WERI-Rb-1 (cell line): Measurements from ENCODE around the gene CACNG1.

Experiments
- DNase-seq: peaks from one replicate; pipeline ENCODE4 v3.0.0-alpha.2; 2020
- H3K27ac ChIP-seq: fragments of 250-450 bp; sonication (Bioruptor Pico); 2 replicates; pipeline ENCODE4 v1.5.1; 2020; ENCODE audit warnings: mild to moderate bottlenecking, moderate library complexity
- H3K27me3 ChIP-seq: fragments of 250-450 bp; sonication (Bioruptor Pico); 2 replicates; pipeline ENCODE4 v1.5.1; 2021; ENCODE audit warnings: mild to moderate bottlenecking, low read depth, moderate library complexity; ENCODE audit not compliant: insufficient read depth, severe bottlenecking
- H3K36me3 ChIP-seq: fragments of 250-450 bp; sonication (Bioruptor Pico); 2 replicates; pipeline ENCODE4 v1.5.1; 2020; ENCODE audit warnings: mild to moderate bottlenecking, moderate library complexity
- H3K4me3 ChIP-seq: 2 replicates; pipeline ENCODE4 v1.5.1; 2011; ENCODE audit warnings: low read depth, mild to moderate bottlenecking, control low read depth, low read length
- H3K9me3 ChIP-seq: fragments of 250-450 bp; sonication (Bioruptor Pico); 2 replicates; pipeline ENCODE4 v1.5.1; 2021; ENCODE audit warnings: mild to moderate bottlenecking, moderate library complexity; ENCODE audit not compliant: severe bottlenecking
- CTCF ChIP-seq: IDR thresholded peaks from 2 replicates; pipeline ENCODE4 v1.5.1; 2011; ENCODE audit warnings: low read depth, mild to moderate bottlenecking, control low read depth, inconsistent platforms, low read length

Gene CACNG1

GRCh38 chr17:67074781-67075180 is 30.4 kb downstream of the CACNG1 start:
- DNase-seq = no peak
- H3K9me3 ChIP-seq = no peaks in the 10 kb centered on the region
- no peaks in the 10 kb centered on the region for H3K27me3 ChIP-seq
- no peak overlapping the region for H3K4me3 ChIP-seq
- H3K36me3 ChIP-seq = no peaks in the 10 kb centered on the region; the same call in none of the 2 replicates
- no peak for TF ChIP-seq CTCF
- H3K27ac ChIP-seq = no peak overlapping the region

GRCh38 chr17:67076290-67076689 is 31.9 kb downstream of the CACNG1 start:
- H3K4me3 ChIP-seq = no peak overlapping the region
- no peak overlapping the region for H3K27ac ChIP-seq
- TF ChIP-seq CTCF = no peak
- H3K27me3 ChIP-seq = no peaks in the 10 kb centered on the region
- H3K36me3 ChIP-seq = peaks cover 6% of the 10 kb centered on the region
- no peaks in the 10 kb centered on the region for H3K9me3 ChIP-seq
- no peak for DNase-seq

- Histone ChIP-seq H3K27me3 (no peaks in the 10 kb centered on the region), H3K4me3 (no peak overlapping the region), H3K9me3 (no peaks in the 10 kb centered on the region), H3K27ac (no peak overlapping the region), H3K36me3 (peaks cover 7% of the 10 kb centered on the region)
- no peak for TF ChIP-seq CTCF
- DNase-seq = no peak
Observed at GRCh38 chr17:67078292-67078691, 33.9 kb downstream of the CACNG1 start.

GRCh38 chr17:67079491-67079890 is 35.1 kb downstream of the CACNG1 start:
- Histone ChIP-seq H3K9me3 (no peaks in the 10 kb centered on the region), H3K36me3 (peaks cover 12% of the 10 kb centered on the region), H3K27ac (no peak overlapping the region), H3K27me3 (no peaks in the 10 kb centered on the region), H3K4me3 (no peak overlapping the region)
- no peak for DNase-seq
- no peak for TF ChIP-seq CTCF

GRCh38 chr17:67080804-67081203 is 36.5 kb downstream of the CACNG1 start:
- no peak for DNase-seq
- peaks cover 19% of the 10 kb centered on the region for H3K36me3 ChIP-seq

More at GRCh38 chr17:67080804-67081203, 36.5 kb downstream of the CACNG1 start:
- TF ChIP-seq CTCF = no peak
- Histone ChIP-seq H3K27ac (no peak overlapping the region), H3K4me3 (no peak overlapping the region), H3K27me3 (no peaks in the 10 kb centered on the region), H3K9me3 (no peaks in the 10 kb centered on the region)
